Activated T-cell treated with anti-CD3 and anti-CD28 coated beads for 48 hours (primary cell): Measurements from ENCODE around the gene NAV1.
"Not testable (repeated sequence)": the region's sequence is repeated elsewhere in the genome, so short reads cannot be mapped to it uniquely, and the experiment has no call there.

ENCODE experiments used
- DNase-seq: peaks from one replicate; pipeline ENCODE4 v3.0.0-alpha.2; 2020; ENCODE audit warnings: low read depth

NAV1 gene

DNA sequence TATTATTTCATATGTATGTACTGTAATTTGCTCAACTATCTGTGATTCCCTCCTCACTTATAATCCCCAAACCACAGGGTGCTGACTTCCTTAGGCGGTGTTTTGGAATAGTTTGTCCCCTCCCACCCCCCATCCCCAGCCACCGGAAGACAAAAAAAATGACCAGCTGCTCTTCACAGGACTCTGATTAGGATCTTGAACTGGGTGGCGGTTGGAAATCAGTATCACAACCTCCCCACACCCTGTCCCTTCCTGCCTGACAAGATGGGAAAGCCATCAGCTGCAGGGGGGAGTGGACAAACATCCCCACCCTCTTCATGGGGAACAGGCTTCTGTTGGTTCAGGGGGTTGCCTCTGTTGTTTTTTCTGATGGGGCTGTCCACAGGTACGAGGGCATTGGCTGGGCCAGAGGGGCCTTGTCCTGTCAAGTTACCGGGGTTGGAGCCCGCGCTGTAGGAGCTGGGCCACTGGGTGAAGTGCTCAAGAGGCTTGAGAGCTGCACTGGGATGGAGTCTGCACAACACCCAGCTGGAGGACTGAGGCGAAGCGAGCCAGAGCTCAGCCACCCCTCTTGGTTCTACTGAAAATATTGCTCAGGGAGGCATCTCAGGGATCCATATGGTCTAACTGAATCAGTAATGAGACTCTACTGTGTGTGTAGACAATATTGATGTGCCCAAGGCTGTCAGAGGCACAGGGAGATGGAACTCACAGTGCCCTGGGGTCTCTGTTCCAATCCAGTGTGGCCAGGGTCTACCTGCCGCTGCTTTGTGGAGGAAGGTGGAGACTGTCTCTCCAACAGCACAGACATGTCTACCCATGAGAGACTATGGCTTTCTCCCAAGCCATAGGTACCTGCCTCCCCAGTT, 28.2 kb downstream of the NAV1 start:
- DNase-seq, result no peak

DNA sequence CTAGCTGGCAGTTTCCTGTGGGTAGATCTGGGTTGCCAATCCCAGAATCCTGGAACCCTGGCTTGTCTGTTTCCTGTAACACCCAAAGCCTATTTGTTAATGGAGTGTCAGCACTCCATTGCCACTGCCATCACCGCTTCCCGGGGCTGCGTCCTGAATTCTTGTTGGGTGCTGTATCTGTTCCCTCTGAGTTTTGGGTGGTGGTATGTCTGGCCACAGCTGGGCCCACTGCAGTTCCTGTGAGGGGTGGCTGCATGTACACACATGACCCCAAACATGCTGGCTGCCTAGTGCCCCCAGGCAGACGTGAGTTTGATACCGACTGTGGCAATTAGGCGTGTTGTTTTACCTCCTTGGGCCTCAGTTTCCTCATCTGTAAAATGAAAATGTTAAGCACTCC, 29.3 kb downstream of the NAV1 start:
- no peak for DNase-seq

- no peak for DNase-seq
Measured at GRCh38 chr1:201568859-201569294, 29.9 kb downstream of the NAV1 start.

DNA sequence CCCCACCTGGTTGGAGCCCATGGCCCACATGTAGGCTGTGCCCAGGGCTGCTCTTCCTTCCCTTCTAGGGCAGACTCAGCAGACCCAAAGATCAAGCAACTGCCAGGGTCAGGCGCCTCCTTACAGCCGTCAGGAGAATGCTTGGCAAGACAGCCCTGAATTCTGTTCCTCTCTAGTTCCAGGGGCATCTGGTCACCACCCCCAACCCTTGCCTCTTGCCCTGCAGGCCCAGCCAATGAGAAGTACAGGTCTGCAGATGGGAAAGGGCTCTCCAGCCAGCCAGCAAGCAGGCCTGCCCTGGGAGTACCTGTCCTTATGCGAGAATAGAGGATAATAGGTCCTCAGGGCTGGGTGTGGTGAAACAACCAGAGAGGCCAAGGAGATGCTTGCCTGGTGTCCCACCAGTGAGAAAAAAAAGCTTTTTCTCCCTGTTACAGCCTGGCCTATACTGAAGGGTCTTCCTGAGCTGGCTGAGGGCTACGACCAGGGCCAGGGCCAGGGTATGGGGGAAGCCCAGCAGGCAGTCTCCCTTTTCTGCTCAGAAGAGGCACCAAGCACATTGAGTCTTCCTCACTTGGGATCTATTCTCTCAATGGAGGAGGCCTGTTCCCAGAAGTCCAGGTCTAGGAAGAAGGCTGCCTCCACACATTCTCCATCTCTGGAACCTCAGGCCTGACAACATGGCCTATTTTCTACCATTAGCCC, 31.4 kb downstream of the NAV1 start:
- DNase-seq, result no peak

DNA sequence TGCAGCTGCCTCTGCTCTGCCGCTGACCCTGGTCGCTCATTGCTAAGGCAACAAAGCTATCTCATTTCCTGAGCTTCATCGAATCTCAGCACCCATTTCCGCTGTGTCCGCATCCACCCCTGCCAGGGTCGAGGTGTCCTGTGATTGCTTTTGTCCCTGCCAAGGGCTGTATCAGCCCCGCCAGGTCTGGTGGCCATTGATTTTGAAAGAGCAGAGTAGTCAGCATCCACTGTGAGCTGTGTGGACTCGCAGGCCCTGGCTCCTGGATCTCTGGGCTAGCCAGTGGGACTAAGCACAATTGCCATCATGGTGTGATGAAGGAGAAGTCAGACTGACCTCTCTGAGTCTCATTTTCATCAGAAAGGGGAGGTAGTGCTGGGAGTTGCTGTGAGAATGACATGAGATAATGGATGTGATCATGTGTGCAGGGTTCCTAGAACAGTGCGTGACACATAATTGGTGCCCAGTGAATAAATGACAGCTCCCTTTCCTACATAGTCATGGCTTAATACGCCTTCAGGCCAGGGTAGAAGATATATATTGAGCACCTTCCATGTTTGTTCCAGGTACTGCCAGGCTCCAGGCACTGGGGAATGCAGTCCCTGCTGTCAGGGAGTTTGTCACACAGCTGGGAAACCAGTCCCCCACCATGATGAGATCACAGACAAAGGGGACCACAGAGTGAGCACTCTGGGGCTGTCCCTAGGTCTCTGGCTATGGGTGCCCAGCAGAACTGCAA, 32.1 kb downstream of the NAV1 start:
- DNase-seq, result no peak

DNA sequence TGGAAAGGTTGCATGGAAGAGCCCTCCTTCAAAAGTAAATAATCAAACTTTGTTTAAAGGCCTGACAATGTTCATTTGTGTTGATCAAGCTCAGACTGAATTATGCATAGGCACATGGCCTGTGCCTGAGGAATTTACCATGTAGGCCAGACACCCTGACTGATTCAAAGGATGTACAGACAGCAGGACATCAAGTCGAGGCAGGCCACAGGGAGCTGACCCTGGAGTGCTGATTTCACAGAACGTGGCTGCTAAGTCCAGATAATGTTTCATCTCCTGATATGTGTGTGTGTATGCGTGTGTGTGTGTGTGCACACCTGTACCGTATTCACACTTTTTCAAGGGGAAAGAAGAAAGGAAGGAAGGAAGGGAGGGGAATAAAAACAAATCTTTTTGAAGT, 34.1 kb downstream of the NAV1 start:
- no peak for DNase-seq

DNA sequence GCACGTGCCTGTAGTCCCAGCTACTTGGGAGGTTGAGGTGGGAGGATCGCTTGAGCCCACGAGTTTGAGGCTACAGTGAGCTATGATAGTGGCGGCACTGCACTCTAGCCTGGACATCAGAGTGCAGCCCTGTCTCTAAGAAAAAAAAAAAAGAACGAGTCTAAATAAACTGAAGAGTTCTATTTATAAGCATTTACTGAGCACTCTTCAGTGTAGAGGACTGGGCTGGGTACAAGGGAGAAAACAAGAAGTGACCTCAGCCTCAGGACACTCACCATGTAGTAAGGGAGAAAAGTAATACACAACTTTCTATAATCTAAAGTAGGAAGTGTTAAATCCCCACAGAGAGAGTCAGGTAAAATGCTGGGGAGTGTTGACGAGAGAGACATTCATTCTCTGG, 35.0 kb downstream of the NAV1 start:
- DNase-seq, result no peak

DNA sequence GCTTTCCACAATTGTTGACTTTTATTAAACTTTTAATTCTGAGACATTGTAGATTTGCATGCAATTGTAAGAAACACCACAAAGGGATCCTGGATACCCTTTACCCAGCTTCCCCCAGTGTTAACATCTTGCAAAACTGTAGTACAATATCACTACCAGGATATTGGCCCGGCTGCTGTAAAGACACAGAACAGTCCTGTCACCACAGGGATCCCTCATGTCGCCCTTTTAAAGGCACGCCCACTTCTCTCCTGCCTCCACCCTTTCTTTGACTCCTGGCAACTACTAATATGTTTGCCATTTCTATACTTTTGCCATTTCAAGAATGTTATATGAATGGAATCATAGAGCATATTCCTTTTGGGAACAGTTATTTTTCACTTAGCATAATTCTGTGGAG, 37.0 kb downstream of the NAV1 start:
- no peak for DNase-seq

GRCh38 chr1:201576914-201577313, 38.0 kb downstream of the NAV1 start:
- no peak for DNase-seq

GRCh38 chr1:201578008-201578888, 39.3 kb downstream of the NAV1 start:
- DNase-seq, result no peak

- DNase-seq, result not testable (repeated sequence)
Measured at GRCh38 chr1:201581371-201581770, 42.4 kb downstream of the NAV1 start.

DNA sequence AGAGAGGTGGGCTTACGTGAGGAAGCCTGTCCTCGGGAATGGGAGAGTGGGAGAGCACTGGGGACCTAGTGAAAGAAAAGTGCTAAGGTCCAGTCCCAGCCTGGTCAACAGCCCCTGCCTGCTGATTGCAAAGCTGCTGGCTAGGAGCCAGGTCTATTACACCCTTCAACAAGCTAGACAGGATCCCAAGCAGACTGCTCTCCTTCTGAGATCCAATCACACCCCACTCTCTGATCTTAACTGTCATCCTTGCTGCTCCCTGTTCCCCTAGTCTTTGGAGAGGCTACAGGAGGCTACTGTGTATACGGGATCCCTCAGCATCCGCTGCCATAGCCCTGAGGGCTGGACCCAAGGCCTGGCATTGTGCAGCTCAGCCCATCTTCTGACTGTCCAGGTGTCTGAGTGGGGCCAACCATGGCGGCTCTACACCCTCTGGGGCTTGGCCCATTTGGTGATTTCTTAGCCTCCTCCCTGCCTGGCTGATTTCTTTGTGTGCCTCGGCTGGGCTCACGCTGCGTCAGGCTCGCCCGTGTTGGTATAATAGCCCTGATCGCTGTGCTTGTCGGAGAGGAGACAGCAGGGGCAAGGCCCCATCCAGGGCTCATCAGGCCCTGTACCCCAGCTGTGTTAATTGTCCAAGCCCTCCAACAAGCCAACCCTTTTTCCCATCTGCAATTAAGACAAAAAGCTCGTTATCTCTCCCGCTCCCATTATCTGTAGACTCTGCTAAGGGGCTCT, 43.9 kb downstream of the NAV1 start:
- DNase-seq, result no peak

DNA sequence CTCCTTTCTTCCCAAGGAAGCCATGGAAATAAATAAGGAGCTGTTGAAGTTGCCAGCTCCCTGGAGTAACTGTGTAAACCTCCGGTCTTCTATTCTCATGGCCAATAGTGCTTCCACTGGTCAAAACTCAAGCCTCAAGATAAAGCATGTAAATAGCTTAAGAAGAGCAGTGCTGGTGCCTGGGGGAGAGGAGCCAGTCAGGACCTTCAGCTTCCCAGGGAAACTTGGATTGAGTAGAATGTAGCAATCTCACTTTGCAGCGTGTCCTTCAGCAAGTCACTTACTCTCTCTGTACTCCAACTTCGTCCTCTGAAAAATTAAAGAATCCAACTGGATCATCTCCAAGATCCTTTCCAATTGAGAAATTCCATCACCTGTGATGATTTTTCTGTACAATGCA, 44.7 kb downstream of the NAV1 start:
- no peak for DNase-seq

GRCh38 chr1:201584471-201585092, 45.7 kb downstream of the NAV1 start:
- no peak for DNase-seq

- no peak for DNase-seq
Measured at GRCh38 chr1:201585093-201585483, 46.2 kb downstream of the NAV1 start.

DNA sequence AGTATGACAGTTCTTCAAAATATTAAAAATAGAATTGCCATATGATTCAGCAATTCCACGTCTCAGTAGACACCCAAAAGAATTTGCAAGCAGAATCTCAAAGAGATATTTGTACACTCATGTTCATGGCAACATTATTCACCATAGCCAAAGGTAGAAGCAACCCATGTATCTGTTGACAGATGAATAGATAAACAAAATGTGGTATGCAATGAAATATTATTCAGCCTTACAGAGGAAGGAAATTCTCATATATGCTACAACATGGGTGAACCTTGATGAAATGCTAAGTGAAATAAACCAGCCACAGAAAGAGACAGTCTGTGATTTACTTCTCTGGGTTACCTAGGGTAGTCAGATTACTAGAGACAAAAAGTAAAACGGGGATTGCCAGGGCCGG, 47.0 kb downstream of the NAV1 start:
- no peak for DNase-seq

GRCh38 chr1:201586806-201587205, 47.9 kb downstream of the NAV1 start:
- no peak for DNase-seq

DNA sequence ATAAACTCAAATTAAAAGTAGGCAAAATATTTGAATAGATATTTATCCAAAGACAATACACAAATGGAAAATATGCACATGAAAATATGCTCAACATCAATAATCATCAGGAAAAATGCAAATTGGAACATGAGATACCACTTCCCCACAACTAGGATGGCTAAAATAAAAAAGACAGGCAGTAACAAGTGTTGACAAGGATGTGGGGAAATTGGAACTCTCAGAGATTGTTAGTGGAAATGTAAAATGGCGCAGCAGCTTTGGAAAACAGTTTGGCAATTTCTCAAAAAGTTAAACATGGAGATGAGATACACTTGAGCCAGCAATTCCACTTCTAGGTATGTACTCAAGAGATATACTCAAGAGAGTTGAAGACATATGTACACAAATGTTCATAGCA, 48.8 kb downstream of the NAV1 start:
- DNase-seq, result no peak
